ENCODE measurements around the gene LSG1. TPM values are rescaled to one million over a fixed set of nuclear protein-coding genes. Genes with fewer than 3 reads are reported as not detected.

LSG1 gene
- total and polyA plus RNA-seq, 2 donors = 21.7 to 29.5 TPM

GRCh38 chr3:194618858-194619608 lies 53.0 kb downstream of the LSG1 start:
- 90% methylated on average over 23 of the region's 23 CpGs for WGBS
- Histone ChIP-seq H3K27me3 (ENCODE audit: control insufficient read depth in 2 of 2, insufficient read depth in 1 of 2, low read length in 1 of 2) (no peaks in the 10 kb centered on the region), H3K9me3 (ENCODE audit: control insufficient read depth in 2 of 2, insufficient read depth in 1 of 2, low read length in 1 of 2) (peaks cover 0 to 3% of the 10 kb centered on the region in 2 donors), H3K36me3 (ENCODE audit: control insufficient read depth in 2 of 2, insufficient read depth in 2 of 2, low read length in 1 of 2) (peaks cover 0 to 6% of the 10 kb centered on the region in 2 donors), H3K27ac (ENCODE audit: low read depth in 1 of 2, low read length in 1 of 2) (no peak overlapping the region), H3K4me1 (ENCODE audit: control insufficient read depth in 2 of 2, insufficient read depth in 2 of 2, low read length in 2 of 2) (no peaks in the 10 kb centered on the region), H3K4me3 (ENCODE audit: low read length in 2 of 2) (no peak overlapping the region)
- no peak for DNase-seq (ENCODE audit: low read depth in 6 of 9, low spot score in 9 of 9)

GRCh38 chr3:194617827-194618226 lies 54.2 kb downstream of the LSG1 start:
- no peaks in the 10 kb centered on the region for H3K27me3 ChIP-seq (ENCODE audit: control insufficient read depth in 2 of 2, insufficient read depth in 1 of 2, low read length in 1 of 2)
- H3K4me1 ChIP-seq (ENCODE audit: control insufficient read depth in 2 of 2, insufficient read depth in 2 of 2, low read length in 2 of 2) = no peaks in the 10 kb centered on the region
- no peak for DNase-seq (ENCODE audit: low read depth in 6 of 9, low spot score in 9 of 9)
- H3K4me3 ChIP-seq (ENCODE audit: low read length in 2 of 2) = no peak overlapping the region
- WGBS = 92% methylated on average over 9 of the region's 9 CpGs
- H3K27ac ChIP-seq (ENCODE audit: low read depth in 1 of 2, low read length in 1 of 2) = no peak overlapping the region
- peaks cover 0 to 3% of the 10 kb centered on the region in 2 donors for H3K9me3 ChIP-seq (ENCODE audit: control insufficient read depth in 2 of 2, insufficient read depth in 1 of 2, low read length in 1 of 2)
- peaks cover 0 to 6% of the 10 kb centered on the region in 2 donors for H3K36me3 ChIP-seq (ENCODE audit: control insufficient read depth in 2 of 2, insufficient read depth in 2 of 2, low read length in 1 of 2)

GRCh38 chr3:194617143-194617671 lies 54.8 kb downstream of the LSG1 start:
- Histone ChIP-seq H3K4me1 (ENCODE audit: control insufficient read depth in 2 of 2, insufficient read depth in 2 of 2, low read length in 2 of 2) (no peaks in the 10 kb centered on the region), H3K4me3 (ENCODE audit: low read length in 2 of 2) (no peak overlapping the region), H3K27ac (ENCODE audit: low read depth in 1 of 2, low read length in 1 of 2) (no peak overlapping the region), H3K9me3 (ENCODE audit: control insufficient read depth in 2 of 2, insufficient read depth in 1 of 2, low read length in 1 of 2) (peaks cover 0 to 3% of the 10 kb centered on the region in 2 donors), H3K36me3 (ENCODE audit: control insufficient read depth in 2 of 2, insufficient read depth in 2 of 2, low read length in 1 of 2) (peaks cover 0 to 6% of the 10 kb centered on the region in 2 donors), H3K27me3 (ENCODE audit: control insufficient read depth in 2 of 2, insufficient read depth in 1 of 2, low read length in 1 of 2) (no peaks in the 10 kb centered on the region)
- DNase-seq (ENCODE audit: low read depth in 6 of 9, low spot score in 9 of 9) = no peak
- WGBS = 97% methylated on average over 14 of the region's 14 CpGs

- no peak for DNase-seq (ENCODE audit: low read depth in 6 of 9, low spot score in 9 of 9)
- Histone ChIP-seq H3K4me1 (ENCODE audit: control insufficient read depth in 2 of 2, insufficient read depth in 2 of 2, low read length in 2 of 2) (no peaks in the 10 kb centered on the region), H3K27me3 (ENCODE audit: control insufficient read depth in 2 of 2, insufficient read depth in 1 of 2, low read length in 1 of 2) (no peaks in the 10 kb centered on the region), H3K27ac (ENCODE audit: low read depth in 1 of 2, low read length in 1 of 2) (no peak overlapping the region), H3K9me3 (ENCODE audit: control insufficient read depth in 2 of 2, insufficient read depth in 1 of 2, low read length in 1 of 2) (peaks cover 0 to 3% of the 10 kb centered on the region in 2 donors), H3K4me3 (ENCODE audit: low read length in 2 of 2) (no peak overlapping the region), H3K36me3 (ENCODE audit: control insufficient read depth in 2 of 2, insufficient read depth in 2 of 2, low read length in 1 of 2) (peaks cover 0 to 6% of the 10 kb centered on the region in 2 donors)
- WGBS = 98% methylated on average over 11 of the region's 11 CpGs
Measured at GRCh38 chr3:194615226-194615625, 56.8 kb downstream of the LSG1 start.

GRCh38 chr3:194612221-194612620 lies 59.8 kb downstream of the LSG1 start:
- Histone ChIP-seq H3K27me3 (ENCODE audit: control insufficient read depth in 2 of 2, insufficient read depth in 1 of 2, low read length in 1 of 2) (no peaks in the 10 kb centered on the region), H3K4me3 (ENCODE audit: low read length in 2 of 2) (no peak overlapping the region), H3K27ac (ENCODE audit: low read depth in 1 of 2, low read length in 1 of 2) (no peak overlapping the region), H3K4me1 (ENCODE audit: control insufficient read depth in 2 of 2, insufficient read depth in 2 of 2, low read length in 2 of 2) (no peaks in the 10 kb centered on the region), H3K9me3 (ENCODE audit: control insufficient read depth in 2 of 2, insufficient read depth in 1 of 2, low read length in 1 of 2) (peaks cover 0 to 3% of the 10 kb centered on the region in 2 donors), H3K36me3 (ENCODE audit: control insufficient read depth in 2 of 2, insufficient read depth in 2 of 2, low read length in 1 of 2) (peaks cover 0 to 9% of the 10 kb centered on the region in 2 donors)
- DNase-seq (ENCODE audit: low read depth in 6 of 9, low spot score in 9 of 9) = no peak
- 69% methylated on average over 8 of the region's 8 CpGs for WGBS

- no peaks in the 10 kb centered on the region for H3K4me1 ChIP-seq (ENCODE audit: control insufficient read depth in 2 of 2, insufficient read depth in 2 of 2, low read length in 2 of 2)
- H3K27ac ChIP-seq (ENCODE audit: low read depth in 1 of 2, low read length in 1 of 2) = no peak overlapping the region
- no peaks in the 10 kb centered on the region for H3K27me3 ChIP-seq (ENCODE audit: control insufficient read depth in 2 of 2, insufficient read depth in 1 of 2, low read length in 1 of 2)
- H3K4me3 ChIP-seq (ENCODE audit: low read length in 2 of 2) = no peak overlapping the region
- WGBS = 97% methylated on average over 3 of the region's 3 CpGs
- peaks cover 0 to 3% of the 10 kb centered on the region in 2 donors for H3K9me3 ChIP-seq (ENCODE audit: control insufficient read depth in 2 of 2, insufficient read depth in 1 of 2, low read length in 1 of 2)
- peaks cover 0 to 3% of the 10 kb centered on the region in 2 donors for H3K36me3 ChIP-seq (ENCODE audit: control insufficient read depth in 2 of 2, insufficient read depth in 2 of 2, low read length in 1 of 2)
- DNase-seq (ENCODE audit: low read depth in 6 of 9, low spot score in 9 of 9) = no peak
Measured at GRCh38 chr3:194610689-194611088, 61.3 kb downstream of the LSG1 start.

GRCh38 chr3:194609601-194610000 lies 62.4 kb downstream of the LSG1 start:
- H3K36me3 ChIP-seq (ENCODE audit: control insufficient read depth in 2 of 2, insufficient read depth in 2 of 2, low read length in 1 of 2) = peaks cover 0 to 3% of the 10 kb centered on the region in 2 donors
- H3K27me3 ChIP-seq (ENCODE audit: control insufficient read depth in 2 of 2, insufficient read depth in 1 of 2, low read length in 1 of 2) = no peaks in the 10 kb centered on the region
- no peak overlapping the region for H3K27ac ChIP-seq (ENCODE audit: low read depth in 1 of 2, low read length in 1 of 2)
- H3K4me1 ChIP-seq (ENCODE audit: control insufficient read depth in 2 of 2, insufficient read depth in 2 of 2, low read length in 2 of 2) = no peaks in the 10 kb centered on the region
- DNase-seq (ENCODE audit: low read depth in 6 of 9, low spot score in 9 of 9) = no peak
- 98% methylated on average over 13 of the region's 13 CpGs for WGBS
- peaks cover 0 to 3% of the 10 kb centered on the region in 2 donors for H3K9me3 ChIP-seq (ENCODE audit: control insufficient read depth in 2 of 2, insufficient read depth in 1 of 2, low read length in 1 of 2)
- H3K4me3 ChIP-seq (ENCODE audit: low read length in 2 of 2) = no peak overlapping the region

- Histone ChIP-seq H3K27ac (ENCODE audit: low read depth in 1 of 2, low read length in 1 of 2) (no peak overlapping the region), H3K27me3 (ENCODE audit: control insufficient read depth in 2 of 2, insufficient read depth in 1 of 2, low read length in 1 of 2) (no peaks in the 10 kb centered on the region), H3K4me3 (ENCODE audit: low read length in 2 of 2) (no peak overlapping the region), H3K4me1 (ENCODE audit: control insufficient read depth in 2 of 2, insufficient read depth in 2 of 2, low read length in 2 of 2) (no peaks in the 10 kb centered on the region), H3K36me3 (ENCODE audit: control insufficient read depth in 2 of 2, insufficient read depth in 2 of 2, low read length in 1 of 2) (peaks cover 0 to 3% of the 10 kb centered on the region in 2 donors), H3K9me3 (ENCODE audit: control insufficient read depth in 2 of 2, insufficient read depth in 1 of 2, low read length in 1 of 2) (no peaks in the 10 kb centered on the region)
- no peak for DNase-seq (ENCODE audit: low read depth in 6 of 9, low spot score in 9 of 9)
- 96% methylated on average over 9 of the region's 9 CpGs for WGBS
Measured at GRCh38 chr3:194608981-194609380, 63.0 kb downstream of the LSG1 start.

GRCh38 chr3:194607592-194608389 lies 64.2 kb downstream of the LSG1 start:
- no peaks in the 10 kb centered on the region for H3K9me3 ChIP-seq (ENCODE audit: control insufficient read depth in 2 of 2, insufficient read depth in 1 of 2, low read length in 1 of 2)
- no peak overlapping the region for H3K4me3 ChIP-seq (ENCODE audit: low read length in 2 of 2)
- H3K27ac ChIP-seq (ENCODE audit: low read depth in 1 of 2, low read length in 1 of 2) = no peak overlapping the region
- no peaks in the 10 kb centered on the region for H3K27me3 ChIP-seq (ENCODE audit: control insufficient read depth in 2 of 2, insufficient read depth in 1 of 2, low read length in 1 of 2)
- DNase-seq (ENCODE audit: low read depth in 6 of 9, low spot score in 9 of 9) = no peak
- no peaks in the 10 kb centered on the region for H3K4me1 ChIP-seq (ENCODE audit: control insufficient read depth in 2 of 2, insufficient read depth in 2 of 2, low read length in 2 of 2)
- peaks cover 0 to 3% of the 10 kb centered on the region in 2 donors for H3K36me3 ChIP-seq (ENCODE audit: control insufficient read depth in 2 of 2, insufficient read depth in 2 of 2, low read length in 1 of 2)
- whole genome bisulfite sequencing = 96% methylated on average over 10 of the region's 10 CpGs
